WTC11 (cell line): ENCODE measurements around the gene TAF1D. TPM values are rescaled to one million over a fixed set of nuclear protein-coding genes. Genes with fewer than 3 reads are reported as not detected.

ENCODE experiments used
- ATAC-seq: fragments of 200-7000 bp; cut with Tn5 transposase; 2 replicates; pipeline ENCODE4 v1.10.0; 2021; ENCODE audit warnings: mild to moderate bottlenecking, moderate library complexity
- CTCF ChIA-PET: fragments of 300-600 bp; sonication (Branson Sonifier 250); formaldehyde crosslinking; loops from one replicate; lab custom pipeline; 2021; ENCODE audit warnings: antibody characterized with exemption; lab: Charles Lee
- POLR2A ChIA-PET: fragments of 350-600 bp; sonication (Branson Sonifier 250); formaldehyde crosslinking; loops from one replicate; lab custom pipeline; 2021; ENCODE audit warnings: antibody characterized with exemption; lab: Charles Lee
- DNase-seq: peaks from one replicate; pipeline ENCODE4 v3.0.0; 2021; ENCODE audit warnings: low spot score
- H3K27ac Mint-ChIP-seq: 2 replicates; pipeline ENCODE4 v1.8.0; 2021; ENCODE audit warnings: mixed read lengths
- H3K27me3 Mint-ChIP-seq: 2 replicates; pipeline ENCODE4 v1.8.0; 2021; ENCODE audit warnings: low read depth, mild to moderate bottlenecking, moderate library complexity, mixed read lengths
- H3K36me3 Mint-ChIP-seq: 2 replicates; pipeline ENCODE4 v1.8.0; 2021; ENCODE audit warnings: mixed read lengths
- H3K4me1 Mint-ChIP-seq: 2 replicates; pipeline ENCODE4 v1.8.0; 2022; ENCODE audit warnings: mixed read lengths
- H3K4me3 Mint-ChIP-seq: 2 replicates; pipeline ENCODE4 v1.8.0; 2021; ENCODE audit warnings: mild to moderate bottlenecking, moderate library complexity, mixed read lengths
- H3K9me3 Mint-ChIP-seq: 2 replicates; pipeline ENCODE4 v1.8.0; 2021; ENCODE audit warnings: mixed read lengths
- ATF3 ChIP-seq: sonication (generic); formaldehyde crosslinking; conservative IDR thresholded peaks from 2 replicates; pipeline ENCODE4 v1.8.1; 2022; ENCODE audit warnings: mild to moderate bottlenecking, missing genetic modification reagents
- ATF6 ChIP-seq: sonication (generic); formaldehyde crosslinking; IDR thresholded peaks from 2 replicates; pipeline ENCODE4 v1.8.1; 2023; ENCODE audit warnings: mild to moderate bottlenecking, missing genetic modification reagents
- CDX4 ChIP-seq: fragments of 250-450 bp; sonication (Bioruptor Pico); IDR thresholded peaks from 2 replicates; pipeline ENCODE4 v1.9.0; 2021; ENCODE audit warnings: moderate library complexity, mild to moderate bottlenecking, inconsistent platforms, borderline replicate concordance
- CREM ChIP-seq: sonication (generic); formaldehyde crosslinking; IDR thresholded peaks from 2 replicates; pipeline ENCODE4 v1.8.1; 2022; ENCODE audit warnings: mild to moderate bottlenecking, missing genetic modification reagents, moderate library complexity
- E2F1 ChIP-seq: sonication (generic); formaldehyde crosslinking; IDR thresholded peaks from 2 replicates; pipeline ENCODE4 v1.8.0; 2022; ENCODE audit warnings: mild to moderate bottlenecking, missing genetic modification reagents
- ESRRA ChIP-seq: sonication (generic); formaldehyde crosslinking; IDR thresholded peaks from 2 replicates; pipeline ENCODE4 v1.8.1; 2022; ENCODE audit warnings: mild to moderate bottlenecking, missing genetic modification reagents, borderline replicate concordance
- GTF2I ChIP-seq: fragments of 250-450 bp; sonication (Bioruptor Pico); conservative IDR thresholded peaks from 2 replicates; pipeline ENCODE4 v1.4.0; 2021; ENCODE audit warnings: mild to moderate bottlenecking
- HMGXB4 ChIP-seq: sonication (generic); formaldehyde crosslinking; IDR thresholded peaks from 2 replicates; pipeline ENCODE4 v1.8.1; 2023; ENCODE audit warnings: mild to moderate bottlenecking, moderate library complexity, missing genetic modification reagents
- IRF1 ChIP-seq: sonication (generic); formaldehyde crosslinking; IDR thresholded peaks from 2 replicates; pipeline ENCODE4 v1.8.0; 2023; ENCODE audit warnings: missing genetic modification reagents
- JUN ChIP-seq: sonication (generic); formaldehyde crosslinking; IDR thresholded peaks from 2 replicates; pipeline ENCODE4 v1.8.0; 2023; ENCODE audit warnings: mild to moderate bottlenecking, missing genetic modification reagents
- MLX ChIP-seq: sonication (generic); formaldehyde crosslinking; IDR thresholded peaks from 2 replicates; pipeline ENCODE4 v1.8.1; 2023; ENCODE audit warnings: mild to moderate bottlenecking, missing genetic modification reagents, moderate library complexity
- RELA ChIP-seq: sonication (generic); formaldehyde crosslinking; IDR thresholded peaks from 2 replicates; pipeline ENCODE4 v1.8.1; 2022; ENCODE audit warnings: missing genetic modification reagents, mild to moderate bottlenecking, borderline replicate concordance
- RORB ChIP-seq: fragments of 250-450 bp; sonication (Bioruptor Pico); IDR thresholded peaks from 2 replicates; pipeline ENCODE4 v1.9.0; 2021; ENCODE audit warnings: mild to moderate bottlenecking
- SP1 ChIP-seq: sonication (generic); formaldehyde crosslinking; conservative IDR thresholded peaks from 2 replicates; pipeline ENCODE4 v1.8.1; 2022; ENCODE audit warnings: missing genetic modification reagents
- ZNF281 ChIP-seq: sonication (generic); formaldehyde crosslinking; IDR thresholded peaks from 2 replicates; pipeline ENCODE4 v1.8.0; 2023; ENCODE audit warnings: mild to moderate bottlenecking, missing genetic modification reagents
- ZNF317 ChIP-seq: sonication (generic); formaldehyde crosslinking; IDR thresholded peaks from 2 replicates; pipeline ENCODE4 v1.8.1; 2023; ENCODE audit warnings: low read depth, mild to moderate bottlenecking, moderate library complexity, missing genetic modification reagents, borderline replicate concordance
- ZNF671 ChIP-seq: fragments of 250-450 bp; sonication (Bioruptor Pico); IDR thresholded peaks from 2 replicates; pipeline ENCODE4 v1.8.0; 2021; ENCODE audit warnings: mild to moderate bottlenecking
- total RNA-seq: library from RNA; stranded (reverse); gene quantifications from 3 replicates; pipeline ENCODE4 v1.2.3, GENCODE V29; 2021

TAF1D gene
- total RNA-seq, 1 experiment from 2014 or later = 223 TPM

- TF ChIP-seq JUN (CRISPR knock-in tag) = no peak
- TF ChIP-seq ESRRA = no peak
- no peak for TF ChIP-seq ZNF281 (CRISPR knock-in tag)
- TF ChIP-seq, all 79 proteins: peak for 0
Observed at GRCh38 chr11:93737904-93738612, 3.2 kb downstream of the TAF1D start (continued).

- peak overlapping the region; percentile 50; the same call in 1 of the 2 replicates for H3K27ac Mint-ChIP-seq
- H3K4me3 Mint-ChIP-seq = peak overlapping the region; percentile 40
- ChIA-PET CTCF (no interaction called here), POLR2A (no interaction called here)
- ATAC-seq = no peak
- peaks cover 47% of the 10 kb centered on the region for H3K4me1 Mint-ChIP-seq
- DNase-seq = no peak
- H3K27me3 Mint-ChIP-seq = no peaks in the 10 kb centered on the region
- TF ChIP-seq E2F1 (CRISPR knock-in tag) (no peak), MLX (CRISPR knock-in tag) (no peak), ATF6 (CRISPR knock-in tag) (no peak), ESRRA (no peak), RELA (CRISPR knock-in tag) (no peak), IRF1 (CRISPR knock-in tag) (no peak), ZNF671 (CRISPR knock-in tag) (no peak), CREM (CRISPR knock-in tag) (no peak), ZNF317 (no peak), SP1 (CRISPR knock-in tag) (no peak), ZNF281 (CRISPR knock-in tag) (no peak), RORB (CRISPR knock-in tag) (no peak), ATF3 (no peak), CDX4 (CRISPR knock-in tag) (no peak), GTF2I (CRISPR knock-in tag) (no peak), HMGXB4 (CRISPR knock-in tag) (no peak)
- peaks cover 99% of the 10 kb centered on the region for H3K36me3 Mint-ChIP-seq
- H3K9me3 Mint-ChIP-seq = no peaks in the 10 kb centered on the region
Observed at GRCh38 chr11:93736129-93736528, 5.2 kb downstream of the TAF1D start.
